Mesothelial cell of epicardium (in vitro differentiated cells): ENCODE data around the gene TRIP13. TPM values are rescaled to one million over a fixed set of nuclear protein-coding genes. Genes with fewer than 3 reads are reported as not detected.
A peak's percentile ranks its signal among the peaks of the same experiment; 100 is the strongest.

ENCODE experiments used
- DNase-seq, 2 experiments: peaks; one replicate each; pipeline ENCODE4 v3.0.0; 2021; ENCODE audit warnings: low spot score in 2 of 2; ENCODE audit not compliant: unreplicated experiment in 2 of 2
- H3K27ac Mint-ChIP-seq: 2 replicates; pipeline ENCODE4 v1.8.0; 2021; ENCODE audit warnings: mixed read lengths
- H3K27me3 Mint-ChIP-seq: 2 replicates; pipeline ENCODE4 v1.8.0; 2021; ENCODE audit warnings: low read depth, mixed read lengths
- H3K36me3 Mint-ChIP-seq: 2 replicates; pipeline ENCODE4 v1.8.0; 2021; ENCODE audit warnings: mixed read lengths
- H3K4me1 Mint-ChIP-seq: 2 replicates; pipeline ENCODE4 v1.8.0; 2021; ENCODE audit warnings: mixed read lengths
- H3K4me3 Mint-ChIP-seq: 2 replicates; pipeline ENCODE4 v1.8.0; 2021; ENCODE audit warnings: mild to moderate bottlenecking, moderate library complexity, mixed read lengths
- H3K9me3 Mint-ChIP-seq: 2 replicates; pipeline ENCODE4 v1.8.0; 2021; ENCODE audit warnings: mixed read lengths
- CTCF ChIP-seq: fragments of 200-600 bp; sonication (generic); IDR thresholded peaks from one replicate; pipeline ENCODE4 v1.5.0; 2021; ENCODE audit warnings: antibody characterized with exemption; ENCODE audit not compliant: unreplicated experiment
- total RNA-seq: library from RNA; stranded (reverse); gene quantifications from 3 replicates; pipeline ENCODE4 v1.2.1, GENCODE V29; 2021

Gene TRIP13
- total RNA-seq, 1 donor from 2014 or later = 9.9 TPM

- Mint-ChIP-seq H3K27ac (no peak overlapping the region), H3K9me3 (no peaks in the 10 kb centered on the region), H3K4me3 (peak overlapping the region; percentile 67), H3K4me1 (peaks cover 23% of the 10 kb centered on the region), H3K27me3 (no peaks in the 10 kb centered on the region), H3K36me3 (peaks cover 6% of the 10 kb centered on the region)
- no peak for DNase-seq
- TF ChIP-seq CTCF = no peak
Observed at GRCh38 chr5:893711-894110, 1.0 kb downstream of the TRIP13 start.

- H3K4me3 Mint-ChIP-seq = no peak overlapping the region
- no peaks in the 10 kb centered on the region for H3K27me3 Mint-ChIP-seq
- no peak for TF ChIP-seq CTCF
- no peaks in the 10 kb centered on the region for H3K9me3 Mint-ChIP-seq
- no peaks in the 10 kb centered on the region for H3K4me1 Mint-ChIP-seq
- no peak overlapping the region for H3K27ac Mint-ChIP-seq
- peaks cover 3% of the 10 kb centered on the region for H3K36me3 Mint-ChIP-seq
- DNase-seq = no peak
Observed at GRCh38 chr5:900781-901180, 8.1 kb downstream of the TRIP13 start.

- H3K27me3 Mint-ChIP-seq = no peaks in the 10 kb centered on the region
- H3K4me3 Mint-ChIP-seq = no peak overlapping the region
- H3K36me3 Mint-ChIP-seq = peaks cover 3% of the 10 kb centered on the region
Observed at GRCh38 chr5:902129-902916, 9.6 kb downstream of the TRIP13 start.

DNA sequence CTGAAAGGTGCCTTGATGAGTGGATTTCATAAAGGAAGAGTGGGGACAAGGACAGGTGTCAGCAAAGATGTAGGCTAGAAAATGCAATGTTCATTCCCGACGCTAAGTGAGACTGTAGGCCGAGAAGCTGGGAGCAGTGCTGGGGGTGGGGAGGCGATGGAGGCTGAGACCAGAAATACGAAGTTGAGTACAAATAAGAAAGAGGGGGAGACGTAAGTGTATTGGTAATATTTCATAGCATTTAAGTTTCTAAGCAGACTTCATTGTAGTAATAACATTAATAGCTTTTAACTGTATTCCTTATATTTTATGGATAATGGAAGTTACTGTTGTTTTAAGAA is 11.0 kb downstream of the TRIP13 start:
- no peaks in the 10 kb centered on the region for H3K4me1 Mint-ChIP-seq

More at GRCh38 chr5:902129-902916, 9.6 kb downstream of the TRIP13 start:
- H3K4me1 Mint-ChIP-seq = no peaks in the 10 kb centered on the region
- no peak for TF ChIP-seq CTCF
- DNase-seq = no peak
- no peaks in the 10 kb centered on the region for H3K9me3 Mint-ChIP-seq
- H3K27ac Mint-ChIP-seq = no peak overlapping the region

GRCh38 chr5:905139-905642 is 12.5 kb downstream of the TRIP13 start:
- Mint-ChIP-seq H3K27me3 (no peaks in the 10 kb centered on the region), H3K36me3 (peaks cover 7% of the 10 kb centered on the region), H3K9me3 (no peaks in the 10 kb centered on the region), H3K4me3 (no peak overlapping the region), H3K27ac (no peak overlapping the region), H3K4me1 (no peaks in the 10 kb centered on the region)
- DNase-seq = no peak
- no peak for TF ChIP-seq CTCF

More for the DNA sequence above, 11.0 kb downstream of the TRIP13 start:
- Mint-ChIP-seq H3K27ac (no peak overlapping the region), H3K27me3 (no peaks in the 10 kb centered on the region), H3K36me3 (peaks cover 7% of the 10 kb centered on the region), H3K4me3 (no peak overlapping the region), H3K9me3 (no peaks in the 10 kb centered on the region)
- DNase-seq = no peak
- TF ChIP-seq CTCF = no peak
